ENCODE measurements around the gene CD53.

CD53 gene

GRCh38 chr1:110877364-110877763 lies 4.4 kb downstream of the CD53 start:
- DNase-seq, result no peak

- no peak for DNase-seq
Observed at GRCh38 chr1:110877776-110878175, 4.8 kb downstream of the CD53 start.

GRCh38 chr1:110878591-110878990 lies 5.6 kb downstream of the CD53 start:
- DNase-seq, result no peak

- no peak for DNase-seq
Observed at GRCh38 chr1:110878993-110879392, 6.0 kb downstream of the CD53 start.

GRCh38 chr1:110879758-110880606 lies 7.0 kb downstream of the CD53 start:
- DNase-seq, result peak; percentile 49

GRCh38 chr1:110880708-110881374 lies 7.9 kb downstream of the CD53 start:
- DNase-seq, result peak; percentile 54

- DNase-seq, result no peak
Observed at GRCh38 chr1:110888049-110888448, 15.1 kb downstream of the CD53 start.

- no peak for DNase-seq
Observed at GRCh38 chr1:110888641-110889040, 15.7 kb downstream of the CD53 start.

GRCh38 chr1:110890474-110891196 lies 17.7 kb downstream of the CD53 start:
- no peak for DNase-seq

- no peak for DNase-seq
Observed at GRCh38 chr1:110893908-110894490, 21.1 kb downstream of the CD53 start.

GRCh38 chr1:110896090-110896489 lies 23.1 kb downstream of the CD53 start:
- DNase-seq, result no peak

GRCh38 chr1:110897681-110898080 lies 24.7 kb downstream of the CD53 start:
- no peak for DNase-seq

- no peak for DNase-seq
Observed at GRCh38 chr1:110898734-110899457, 25.9 kb downstream of the CD53 start.

GRCh38 chr1:110899458-110899843 lies 26.5 kb downstream of the CD53 start:
- no peak for DNase-seq

- DNase-seq, result no peak
Observed at GRCh38 chr1:110902820-110903463, 30.0 kb downstream of the CD53 start.

GRCh38 chr1:110903853-110904500 lies 31.0 kb downstream of the CD53 start:
- DNase-seq, result no peak

- DNase-seq, result no peak
Observed at GRCh38 chr1:110912784-110913183, 39.8 kb downstream of the CD53 start.

GRCh38 chr1:110914676-110915075 lies 41.7 kb downstream of the CD53 start:
- no peak for DNase-seq

- no peak for DNase-seq
Observed at GRCh38 chr1:110915804-110916203, 42.9 kb downstream of the CD53 start.

GRCh38 chr1:110916274-110916668 lies 43.3 kb downstream of the CD53 start:
- DNase-seq, result no peak

GRCh38 chr1:110916669-110917306 lies 43.8 kb downstream of the CD53 start:
- no peak for DNase-seq
